GM12878 (cell line): ENCODE measurements around the gene AIRE. TPM values are rescaled to one million over a fixed set of nuclear protein-coding genes. Genes with fewer than 3 reads are reported as not detected.

Source experiments
- ATAC-seq: fragments of 200-7000 bp; cut with Tn5 transposase; 3 replicates; pipeline ENCODE4 v1.9.1; 2020; ENCODE audit warnings: mild to moderate bottlenecking, moderate library complexity
- BruUV-seq: library from RNA; stranded (reverse); fragments of 400-500 nt; replicated peaks from 2 replicates; lab custom pipeline; 2021; lab: Mats Ljungman, UMichigan
- CTCF ChIA-PET: fragments of 300-600 bp; sonication (Branson Sonifier 250); formaldehyde crosslinking; extraction: SDS; loops from one replicate; lab custom pipeline; 2021; ENCODE audit warnings: inconsistent platforms; lab: Yijun Ruan, JAX
- POLR2A ChIA-PET: fragments of 350-600 bp; formaldehyde crosslinking; extraction: SDS; loops from one replicate; lab custom pipeline; 2021; ENCODE audit warnings: inconsistent platforms; lab: Charles Lee
- RAD21 ChIA-PET: fragments of 300-600 bp; sonication (Branson Sonifier 250); formaldehyde crosslinking; loops from one replicate; lab custom pipeline; 2023; ENCODE audit warnings: antibody characterized with exemption; ENCODE audit not compliant: unreplicated experiment; lab: Charles Lee
- SMC1A ChIA-PET: fragments of 300-600 bp; sonication (Branson Sonifier 250); formaldehyde crosslinking; loops from one replicate; lab custom pipeline; 2023; ENCODE audit not compliant: unreplicated experiment, uncharacterized antibody; lab: Charles Lee
- DNase-seq: peaks from one replicate; pipeline ENCODE4 v3.0.0-alpha.2; 2011; ENCODE audit warnings: low read depth, low spot score
- FAIRE-seq: peaks from 3 replicates; lab custom pipeline; 2011; peaks lifted over from hg19 to GRCh38; lab: Jason Lieb, UNC
- H2AFZ ChIP-seq: 2 replicates; pipeline ENCODE4 v1.6.0; 2011; ENCODE audit warnings: low read depth, low read length, control low read depth; ENCODE audit not compliant: control insufficient read depth
- H3K27ac ChIP-seq: 2 replicates; pipeline ENCODE4 v1.5.1; 2011; ENCODE audit warnings: control low read depth; ENCODE audit not compliant: control insufficient read depth, insufficient read depth
- H3K27me3 ChIP-seq, 2 experiments: replicated peaks in 1 of 2; 2 replicates each; pipeline versions ENCODE4 v1.6.0 to v1.6.1; 2011; ENCODE audit warnings: low read length in 1 of 2; ENCODE audit not compliant: control insufficient read depth in 2 of 2, insufficient read depth in 2 of 2
- H3K36me3 ChIP-seq, 2 experiments: 2 replicates each; pipeline ENCODE4 v1.5.1; 2011; ENCODE audit warnings: low read length in 1 of 2; ENCODE audit not compliant: control insufficient read depth in 2 of 2, insufficient read depth in 2 of 2
- H3K4me1 ChIP-seq: 2 replicates; pipeline ENCODE4 v1.6.1; 2011; ENCODE audit warnings: mild to moderate bottlenecking, low read length, moderate library complexity, mixed read lengths; ENCODE audit not compliant: control insufficient read depth, insufficient read depth
- H3K4me2 ChIP-seq: 2 replicates; pipeline ENCODE4 v1.6.0; 2011; ENCODE audit warnings: control low read depth; ENCODE audit not compliant: control insufficient read depth, insufficient read depth
- H3K4me3 ChIP-seq: fragments of 200-600 bp; sonication (generic); 2 replicates; pipeline ENCODE4 v1.5.1; 2016
- H3K79me2 ChIP-seq: 2 replicates; pipeline ENCODE4 v1.6.0; 2011; ENCODE audit warnings: low read length; ENCODE audit not compliant: control insufficient read depth, insufficient read depth
- H3K9ac ChIP-seq: 2 replicates; pipeline ENCODE4 v1.8.0; 2011; ENCODE audit warnings: low read length, control low read depth, mixed read lengths; ENCODE audit not compliant: control insufficient read depth, insufficient read depth
- H3K9me3 ChIP-seq: replicated peaks from 3 replicates; pipeline ENCODE4 v1.5.1; 2011; ENCODE audit warnings: mild to moderate bottlenecking, low read length; ENCODE audit not compliant: control insufficient read depth, insufficient read depth
- H4K20me1 ChIP-seq: 2 replicates; pipeline ENCODE4 v1.6.0; 2011; ENCODE audit not compliant: control insufficient read depth, insufficient read depth
- BCL3 ChIP-seq: IDR thresholded peaks from 2 replicates; pipeline ENCODE4 v1.6.1; 2011; ENCODE audit warnings: borderline replicate concordance, low read depth, mild to moderate bottlenecking, moderate library complexity, low read length; ENCODE audit not compliant: insufficient read depth, poor library complexity, severe bottlenecking
- CEBPZ ChIP-seq: fragments of 150-350 bp; IDR thresholded peaks from 2 replicates; pipeline ENCODE4 v1.6.1; 2016; ENCODE audit warnings: low read depth, low read length
- FOXM1 ChIP-seq: IDR thresholded peaks from 2 replicates; pipeline ENCODE4 v1.6.1; 2012; ENCODE audit warnings: low read depth, mild to moderate bottlenecking, inconsistent platforms, low read length, moderate library complexity
- HSF1 ChIP-seq: fragments of 150-350 bp; IDR thresholded peaks from 2 replicates; pipeline ENCODE4 v1.6.1; 2014; ENCODE audit warnings: mild to moderate bottlenecking, low read depth, low read length
- NR2C2 ChIP-seq: IDR thresholded peaks from 2 replicates; pipeline ENCODE4 v1.6.1; 2011; ENCODE audit warnings: borderline replicate concordance, low read depth; ENCODE audit not compliant: control insufficient read depth, insufficient read length
- ZBTB11 ChIP-seq: fragments of 450-650 bp; formaldehyde crosslinking; IDR thresholded peaks from 2 replicates; pipeline ENCODE4 v1.5.0; 2022; ENCODE audit warnings: mild to moderate bottlenecking, missing genetic modification characterization
- WGBS: methylation state at CpG from one replicate; pipeline ENCODE4 v1.1.6; 2016; ENCODE audit warnings: low lambda C conversion rate; ENCODE audit not compliant: insufficient replicate concordance, insufficient coverage; ENCODE audit errors: missing lambda C conversion rate; 5-methylcytosine and 5-hydroxymethylcytosine counted together
- in situ Hi-C: fragments of 300-500 bp; cut with MboI; formaldehyde crosslinking; loops from 9 replicates; pipeline ENCODE4 v1.14.3; 2018; ENCODE audit warnings: mixed read lengths
- intact Hi-C: fragments of 100-400 bp; cut with micrococcal nuclease; formaldehyde crosslinking; loops from one replicate; pipeline ENCODE4 v1.14.2; 2022; ENCODE audit not compliant: unreplicated experiment
- polyA plus RNA-seq, 11 experiments: library from polyadenylated mRNA; depleted of rRNA in 4 of 11; unstranded in 6 of 11; stranded (reverse) in 5 of 11; fragments of >200 nt; fragmentation: Nextera tagmentation in 4 of 11; fragmentation: Illumina TruSeq in 1 of 11; extraction: Ambion mirVana in 4 of 11; extraction: Trizol in 1 of 11; gene quantifications; 1 replicate in 1 of 11; 2 replicates in 10 of 11; pipeline versions ENCODE4 v1.2.1 to v1.2.3, GENCODE V29; 2011 to 2016; ENCODE audit warnings: inconsistent platforms in 2 of 11, missing spikeins in 2 of 11, low read depth in 1 of 11
- total RNA-seq, 4 experiments: library from RNA; depleted of rRNA in 3 of 4; stranded (reverse); fragments of >200 nt in 3 of 4; fragmentation: Illumina TruSeq in 1 of 4; extraction: Trizol in 1 of 4; gene quantifications; 2 replicates each; pipeline versions ENCODE4 v1.2.1 to v1.2.3, GENCODE V29; 2013 to 2021

Gene AIRE
- total and polyA plus RNA-seq, 10 of the 15 experiments (the other 5 are each of a cell fraction or from before 2014, with no cell fraction given), result 0.05 to 0.10 TPM; not detected in 8

GRCh38 chr21:44288251-44289110 lies 2.8 kb downstream of the AIRE start:
- H3K79me2 ChIP-seq, result no peaks in the 10 kb centered on the region
- DNase-seq (no peak), ATAC-seq (no peak), FAIRE-seq (no peak)
- SMC1A ChIA-PET, result no interaction called here
- in situ Hi-C loops, result no loop called here
- H3K9me3 ChIP-seq, result no peaks in the 10 kb centered on the region
- peaks cover 2% of the 10 kb centered on the region; the same call in 1 of the 2 replicates for H3K4me1 ChIP-seq
- no peaks in the 10 kb centered on the region; the same call in 1 of the 2 replicates for H4K20me1 ChIP-seq
- 45% methylated on average over 22 of the region's 23 CpGs for WGBS
- RAD21 ChIA-PET, result no interaction called here
- CTCF ChIA-PET, result no interaction called here
- no peak overlapping the region for H3K4me2 ChIP-seq
- POLR2A ChIA-PET, result no interaction called here
- no peak overlapping the region for H3K9ac ChIP-seq
- no peak overlapping the region for H3K4me3 ChIP-seq
- TF ChIP-seq NR2C2 (no peak), ZBTB11 (CRISPR knock-in tag) (no peak), FOXM1 (no peak), BCL3 (no peak), CEBPZ (no peak), HSF1 (no peak)
- intact Hi-C loops, result no loop called here
- H3K27me3 ChIP-seq, result no peaks in the 10 kb centered on the region
- H3K27ac ChIP-seq, result no peak overlapping the region
- BruUV-seq, result no TSS peak
- H3K36me3 ChIP-seq, result no peaks in the 10 kb centered on the region
- H2AFZ ChIP-seq, result no peak overlapping the region
